ENCODE results near the gene SLC34A3.
A peak's percentile ranks its signal among the peaks of the same experiment; 100 is the strongest.

Gene SLC34A3

DNA sequence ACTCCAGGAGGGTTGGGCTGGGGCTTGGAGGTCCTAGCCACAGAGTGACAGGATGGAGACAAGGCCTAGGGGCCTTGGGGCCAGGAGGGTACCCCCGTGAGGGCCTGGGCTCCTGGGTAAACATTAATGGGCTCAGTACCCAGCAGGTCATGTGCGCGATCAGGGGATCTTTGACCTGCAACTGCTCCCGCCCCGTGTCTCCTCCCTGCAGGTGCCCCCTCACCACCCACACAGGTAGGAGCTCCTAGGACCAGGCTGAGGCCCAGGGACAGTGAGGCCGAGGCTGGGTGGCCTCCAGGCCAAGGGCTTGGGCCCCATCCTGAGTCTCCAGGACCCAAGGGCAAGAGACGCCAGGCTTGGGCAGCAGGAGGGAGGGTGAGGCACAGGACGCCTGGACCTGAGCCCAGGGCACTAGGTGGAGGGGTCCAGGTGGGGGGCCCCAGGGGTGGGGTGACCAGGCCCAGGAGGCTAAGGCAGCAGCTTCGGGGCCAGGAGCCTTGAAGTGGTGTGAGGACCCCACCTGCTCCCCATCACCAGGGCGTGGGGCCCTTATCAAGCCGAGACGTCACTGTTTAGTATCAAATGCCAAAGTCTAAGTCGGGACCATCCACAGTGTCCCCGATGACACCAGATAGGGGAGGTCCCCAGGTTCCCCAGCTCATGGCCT is at the start of gene SLC34A3:
Gene SLC34A3 (plus strand): TSS at position 197 of the 667 bp plus-strand sequence. CDS start 802 bp downstream, outside the sequence.
- no peak for DNase-seq (ENCODE audit: low read depth in 2 of 2)

GRCh38 chr9:137181680-137182079 is 49.0 kb upstream of the SLC34A3 start:
- DNase-seq (ENCODE audit: low read depth in 2 of 2), result no peak

DNA sequence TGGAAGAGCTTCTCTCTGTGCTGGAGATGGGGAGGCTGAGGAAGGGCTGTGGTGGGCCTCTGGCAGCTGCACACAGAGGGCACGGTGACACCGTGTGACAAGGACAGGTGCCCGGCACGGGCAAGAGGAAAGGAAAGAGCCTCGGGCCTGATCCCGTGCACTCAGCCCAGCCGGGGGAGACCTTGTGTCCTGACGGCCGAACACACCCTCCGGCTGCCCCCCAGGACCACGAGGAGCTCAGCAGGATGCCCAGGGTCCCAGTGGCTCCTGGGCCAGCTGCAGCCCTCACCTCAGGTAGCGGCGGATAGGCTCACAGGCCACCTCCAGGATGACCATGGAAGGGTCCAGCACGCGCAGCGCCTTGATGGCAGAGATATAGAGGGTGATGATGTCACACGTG is 47.9 kb upstream of the SLC34A3 start:
- no peak for DNase-seq (ENCODE audit: low read depth in 2 of 2)

DNA sequence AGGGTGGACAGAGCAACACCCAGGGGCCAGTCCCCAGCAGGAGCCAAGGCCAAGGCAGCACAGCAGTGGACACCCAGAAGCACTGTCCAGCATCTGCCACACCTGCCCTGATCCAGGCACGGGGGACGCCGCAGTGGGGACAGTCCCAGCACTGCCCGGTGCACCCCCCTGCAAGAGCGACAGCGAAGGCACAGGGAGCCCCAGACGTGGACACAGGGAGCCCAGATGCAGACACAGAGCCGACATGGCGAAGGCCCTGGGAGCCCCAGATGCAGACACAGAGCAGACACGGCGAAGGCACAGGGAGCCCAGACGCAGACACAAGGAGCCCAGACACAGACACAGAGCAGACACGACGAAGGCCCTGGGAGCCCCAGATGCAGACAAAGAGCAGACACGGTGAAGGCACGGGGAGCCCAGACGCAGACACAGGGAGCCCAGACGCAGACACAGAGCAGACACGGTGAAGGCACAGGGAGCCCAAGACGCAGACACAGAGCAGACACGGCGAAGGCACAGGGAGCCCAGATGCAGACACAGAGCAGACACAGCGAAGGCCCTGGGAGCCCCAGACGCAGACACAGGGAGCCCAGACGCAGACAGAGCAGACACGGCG is 46.6 kb upstream of the SLC34A3 start:
- no peak for DNase-seq (ENCODE audit: low read depth in 2 of 2)

GRCh38 chr9:137184881-137185660 is 45.6 kb upstream of the SLC34A3 start:
- DNase-seq (ENCODE audit: low read depth in 2 of 2), result no peak

DNA sequence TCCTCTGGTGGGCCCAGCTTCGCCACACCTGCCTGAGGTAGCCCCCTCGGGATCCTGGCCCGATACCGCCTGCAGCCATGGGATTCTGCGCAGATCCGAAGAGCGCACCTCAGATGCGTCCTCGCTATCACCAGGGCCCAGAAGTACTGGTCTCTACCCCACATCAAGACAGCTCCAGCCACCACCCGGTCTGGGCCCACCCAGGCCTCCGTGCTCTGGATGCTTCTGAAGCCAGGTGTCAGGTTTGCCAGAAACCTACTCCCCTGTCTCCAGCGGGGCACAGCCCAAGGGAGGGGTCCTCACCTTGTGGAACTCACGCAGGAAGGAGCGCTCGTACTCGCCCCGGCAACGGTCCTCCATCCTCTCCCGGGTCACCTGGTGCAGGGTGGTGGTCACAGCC is 44.8 kb upstream of the SLC34A3 start:
- DNase-seq (ENCODE audit: low read depth in 2 of 2), result no peak

DNA sequence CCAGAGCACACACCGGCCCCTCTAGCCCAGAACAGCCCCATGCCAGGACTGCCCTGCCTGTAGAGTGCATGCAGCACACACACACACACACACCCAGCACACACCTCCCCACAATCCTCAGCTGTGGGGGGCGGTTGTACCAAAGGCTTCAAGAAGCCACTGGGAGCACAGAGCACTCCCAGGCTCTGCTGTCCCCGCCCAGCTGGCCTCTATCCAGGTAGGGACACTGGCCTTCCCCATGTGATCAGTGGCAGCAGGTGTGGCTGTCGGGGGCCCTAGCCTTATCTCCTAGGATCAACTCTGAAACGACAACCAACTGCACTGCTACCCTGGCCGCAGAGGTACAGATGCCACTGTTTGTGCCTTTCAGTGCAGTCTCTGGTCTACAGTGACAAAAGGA is 44.3 kb upstream of the SLC34A3 start:
- no peak for DNase-seq (ENCODE audit: low read depth in 2 of 2)

GRCh38 chr9:137187386-137187785 is 43.3 kb upstream of the SLC34A3 start:
- DNase-seq (ENCODE audit: low read depth in 2 of 2), result no peak

DNA sequence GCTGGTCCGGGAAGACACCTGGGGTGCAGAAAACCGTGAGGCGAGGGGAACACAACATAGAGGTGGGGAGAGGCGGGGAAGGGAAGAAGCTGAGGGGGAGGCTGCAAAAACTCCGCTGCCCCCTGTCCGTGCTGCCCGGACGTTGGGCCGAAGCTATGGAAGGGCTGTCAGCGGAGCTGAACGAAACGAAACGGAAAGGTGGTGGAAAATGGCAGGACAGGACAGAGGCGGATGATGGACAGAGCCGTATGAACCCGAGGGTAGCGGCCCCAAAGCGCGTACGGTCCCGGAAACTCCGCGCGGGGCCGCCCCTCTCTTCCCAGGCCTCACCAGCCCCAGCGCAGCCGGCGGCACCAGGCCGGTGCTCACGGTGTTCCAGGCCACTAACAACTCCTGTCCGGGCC is 42.6 kb upstream of the SLC34A3 start:
- no peak for DNase-seq (ENCODE audit: low read depth in 2 of 2)

DNA sequence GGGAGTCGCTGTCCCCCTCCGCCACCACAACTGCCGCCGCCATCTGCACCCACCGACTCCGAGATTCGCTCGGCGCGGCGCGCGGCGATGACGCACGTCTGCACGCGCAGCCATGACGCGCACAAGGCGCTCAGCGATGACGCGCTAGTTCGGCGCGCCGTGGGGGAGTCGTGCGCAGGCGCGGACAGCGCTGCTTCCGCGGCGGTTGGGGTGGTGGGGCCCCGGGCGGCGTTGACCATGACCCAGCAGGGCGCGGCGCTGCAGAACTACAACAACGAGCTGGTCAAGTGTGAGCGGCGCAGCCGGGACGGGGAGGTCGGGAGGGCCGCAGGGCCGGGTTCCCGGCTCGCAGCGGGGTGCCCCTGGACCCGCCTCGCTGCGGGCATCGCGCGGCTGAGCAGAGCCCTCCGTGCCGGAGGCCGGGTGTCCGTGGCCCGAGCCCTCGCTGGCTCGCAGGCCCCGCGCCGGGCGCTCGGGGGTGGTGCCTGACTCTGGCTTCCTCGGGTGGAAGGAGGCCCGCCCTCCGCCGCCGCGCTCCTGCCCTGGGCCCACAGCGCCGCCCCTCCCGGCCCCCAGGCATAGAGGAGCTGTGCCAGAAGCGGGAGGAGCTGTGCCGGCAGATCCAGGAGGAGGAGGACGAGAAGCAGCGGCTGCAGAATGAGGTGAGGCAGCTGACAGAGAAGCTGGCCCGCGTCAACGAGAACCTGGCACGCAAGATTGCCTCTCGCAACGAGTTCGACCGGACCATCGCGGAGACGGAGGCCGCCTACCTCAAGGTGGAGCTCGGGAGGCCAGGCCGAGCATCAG is 42.0 kb upstream of the SLC34A3 start, which contains the start of the genes ANAPC2 and SSNA1:
Gene ANAPC2 (minus strand): TSS at position 71 of the 807 bp plus-strand sequence. CDS start 28 bp downstream, at position 43.
Gene SSNA1 (plus strand): TSS at position 187 of the 807 bp plus-strand sequence. CDS start 51 bp downstream, at position 238.
- peak; percentile 87 to 93 for DNase-seq (ENCODE audit: low read depth in 2 of 2)

DNA sequence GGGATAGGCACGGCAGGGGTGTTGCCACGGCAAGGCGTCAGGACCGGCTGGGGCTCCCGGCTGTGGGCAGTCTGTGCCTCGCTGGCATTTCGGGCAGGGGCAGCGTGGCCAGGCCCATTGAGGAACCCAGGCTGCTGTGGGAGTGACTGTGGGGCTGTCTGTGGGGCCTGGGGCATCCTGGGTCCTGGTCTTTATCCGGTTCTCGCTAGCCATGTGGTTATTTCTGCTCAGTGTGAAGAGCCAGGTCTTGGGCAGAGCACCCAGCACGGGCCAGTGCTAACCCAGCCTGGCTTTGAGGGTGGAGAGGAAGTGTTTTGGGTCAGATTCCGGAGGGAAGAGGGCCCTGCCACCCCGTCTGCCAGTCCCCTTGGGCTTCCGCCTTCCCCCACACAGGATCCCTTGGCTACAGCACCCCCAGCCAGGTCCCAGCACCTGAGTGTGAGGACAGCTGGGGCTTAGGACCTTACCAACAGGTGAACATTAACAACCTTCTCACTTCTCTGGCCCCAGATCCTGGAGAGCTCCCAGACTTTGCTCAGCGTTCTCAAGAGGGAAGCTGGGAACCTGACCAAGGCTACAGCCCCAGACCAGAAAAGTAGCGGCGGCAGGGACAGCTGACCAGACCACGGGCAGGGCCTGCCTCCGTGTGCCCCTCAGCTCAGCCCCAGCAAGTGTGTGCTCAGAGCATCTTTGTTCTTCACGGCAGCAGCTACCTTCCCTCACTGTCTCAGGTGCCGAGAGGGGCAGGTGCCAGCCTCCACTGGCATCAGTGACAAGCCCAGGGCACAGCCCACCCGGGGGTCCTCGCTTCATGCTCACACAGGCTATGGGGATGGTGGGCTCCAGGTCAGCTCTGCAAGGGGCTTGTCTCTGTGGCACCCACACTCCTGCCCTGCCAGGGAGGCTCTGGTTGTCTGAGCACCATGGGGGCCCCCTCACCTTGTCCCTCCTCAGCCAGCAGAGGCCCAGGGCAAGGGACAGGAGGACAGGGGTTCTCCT is 41.1 kb upstream of the SLC34A3 start:
- DNase-seq (ENCODE audit: low read depth in 2 of 2), result no peak

DNA sequence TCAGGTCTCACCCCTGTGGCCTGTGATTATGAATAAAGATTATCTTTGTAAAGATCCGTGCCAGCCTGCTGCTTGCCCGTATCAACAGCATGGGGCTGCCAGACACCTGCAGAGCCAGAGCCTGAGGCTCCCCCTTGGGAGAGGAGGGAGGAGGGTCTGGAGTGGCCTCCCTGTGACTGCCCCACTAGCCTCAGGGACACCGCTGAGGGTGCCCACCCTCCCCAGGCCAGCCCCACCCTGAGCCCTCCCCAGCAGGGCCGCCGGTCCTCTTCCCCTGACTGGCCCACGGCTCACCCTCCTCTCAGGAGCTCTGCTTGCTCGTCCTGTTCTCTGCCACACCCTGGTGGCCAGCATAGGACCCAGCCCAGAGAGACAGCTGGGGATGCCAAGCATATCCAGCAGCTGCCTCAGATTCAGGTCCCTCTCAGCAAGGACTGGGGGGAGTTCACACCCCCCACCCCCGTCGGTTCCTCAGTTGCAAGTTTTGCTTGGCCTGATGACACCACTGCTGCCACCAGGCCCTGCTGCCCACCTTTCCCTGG is 40.3 kb upstream of the SLC34A3 start:
- DNase-seq (ENCODE audit: low read depth in 2 of 2), result no peak

DNA sequence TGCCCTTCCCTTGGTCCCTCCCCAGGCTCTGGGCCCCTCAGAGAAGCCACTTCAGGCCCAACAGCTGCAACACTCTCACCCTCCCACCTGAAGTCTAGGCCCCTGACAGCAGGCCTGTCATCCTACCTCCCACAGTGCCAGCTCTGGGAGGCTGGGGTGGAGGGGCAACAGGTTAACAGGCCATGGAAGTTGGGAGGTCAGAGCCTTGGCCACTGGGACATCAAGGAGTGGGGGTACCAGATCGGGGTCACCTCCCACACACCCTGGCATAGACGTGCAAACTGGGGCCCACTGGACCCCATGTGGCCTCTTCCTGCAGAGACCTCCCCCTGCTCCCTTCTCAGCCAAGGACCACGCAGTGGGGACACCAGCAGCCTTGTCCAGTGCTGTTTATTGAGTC is 39.5 kb upstream of the SLC34A3 start:
- no peak for DNase-seq (ENCODE audit: low read depth in 2 of 2)

DNA sequence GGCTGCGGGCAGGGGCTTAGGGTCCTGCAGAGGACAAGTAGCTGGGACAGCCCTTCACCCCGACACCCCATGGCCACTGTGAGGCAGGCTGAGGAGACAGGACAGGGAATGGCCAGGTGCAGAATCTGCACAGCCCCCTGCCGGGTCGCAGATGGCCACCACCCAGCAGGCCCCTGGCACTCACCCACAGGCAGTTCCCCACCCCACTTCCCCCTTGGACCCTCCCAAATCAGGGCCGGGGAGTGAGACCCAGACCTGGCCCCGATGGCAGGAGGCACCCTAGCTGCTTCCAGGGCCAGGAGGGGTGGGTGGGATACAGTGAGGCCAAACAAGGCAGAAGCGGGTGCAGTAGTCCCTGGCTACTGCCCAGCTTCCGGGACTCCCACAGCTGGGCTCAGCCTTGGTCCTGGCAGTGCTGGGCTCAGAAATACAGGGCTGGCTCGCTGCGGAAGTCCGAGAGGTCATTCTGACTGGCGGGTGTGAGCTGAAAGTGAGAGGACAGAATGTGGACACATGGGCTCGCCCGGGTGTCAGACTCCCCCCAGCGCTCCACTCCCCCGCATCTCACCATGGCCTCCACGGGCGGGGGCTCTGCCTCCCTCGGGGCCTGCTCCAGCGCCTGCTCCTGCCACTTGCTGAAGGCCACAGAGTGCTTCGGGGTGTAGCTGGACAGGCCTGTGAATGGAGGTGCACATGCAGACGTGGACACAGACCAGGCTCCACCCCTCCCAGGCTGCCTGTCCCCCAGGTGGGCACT is 38.8 kb upstream of the SLC34A3 start:
- DNase-seq (ENCODE audit: low read depth in 2 of 2), result no peak

- DNase-seq (ENCODE audit: low read depth in 2 of 2), result no peak
These were observed 38.3 kb upstream of the SLC34A3 start for GRCh38 chr9:137192448-137192780.

DNA sequence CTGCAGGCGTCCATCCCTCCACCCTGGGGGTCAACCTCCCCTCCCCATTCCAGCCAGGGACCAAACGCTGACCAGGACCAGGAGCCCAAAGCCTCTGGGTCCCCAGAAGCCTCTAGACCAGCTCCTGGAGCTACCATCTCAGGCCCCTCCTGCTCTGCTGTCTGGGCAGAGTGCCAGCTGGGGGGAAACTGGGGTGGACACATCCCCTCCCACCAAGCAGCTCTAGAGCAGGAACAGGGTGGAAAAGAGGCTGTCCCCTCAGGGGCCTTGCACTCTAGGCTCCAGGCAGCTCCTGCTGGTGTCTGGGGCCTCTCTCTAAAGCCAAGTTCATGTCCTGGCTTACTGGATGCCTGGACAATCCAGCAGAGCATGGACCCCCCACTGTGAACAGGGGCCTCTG is 37.8 kb upstream of the SLC34A3 start:
- DNase-seq (ENCODE audit: low read depth in 2 of 2), result no peak

DNA sequence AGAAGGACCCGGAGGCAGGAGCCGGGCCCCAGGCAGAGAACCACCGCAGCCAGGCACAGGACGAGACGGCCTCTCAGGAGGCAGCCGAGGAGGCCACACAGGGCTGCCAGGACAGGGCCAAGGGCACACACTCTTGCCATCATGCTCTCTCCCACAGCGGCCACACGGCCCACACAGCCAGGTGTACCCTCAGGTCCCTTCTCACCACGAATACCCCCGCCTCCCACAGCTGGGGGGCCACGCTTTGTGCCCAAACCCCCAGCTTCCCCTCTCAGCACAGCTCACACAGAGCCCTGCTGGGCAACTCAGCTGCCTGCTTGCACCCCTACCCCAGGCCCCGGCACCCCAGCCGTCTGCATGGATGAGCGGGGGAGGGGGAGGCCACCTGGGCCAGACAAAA is 36.9 kb upstream of the SLC34A3 start:
- DNase-seq (ENCODE audit: low read depth in 2 of 2), result no peak

- no peak for DNase-seq (ENCODE audit: low read depth in 2 of 2)
These were observed 36.3 kb upstream of the SLC34A3 start for GRCh38 chr9:137194388-137194787.

DNA sequence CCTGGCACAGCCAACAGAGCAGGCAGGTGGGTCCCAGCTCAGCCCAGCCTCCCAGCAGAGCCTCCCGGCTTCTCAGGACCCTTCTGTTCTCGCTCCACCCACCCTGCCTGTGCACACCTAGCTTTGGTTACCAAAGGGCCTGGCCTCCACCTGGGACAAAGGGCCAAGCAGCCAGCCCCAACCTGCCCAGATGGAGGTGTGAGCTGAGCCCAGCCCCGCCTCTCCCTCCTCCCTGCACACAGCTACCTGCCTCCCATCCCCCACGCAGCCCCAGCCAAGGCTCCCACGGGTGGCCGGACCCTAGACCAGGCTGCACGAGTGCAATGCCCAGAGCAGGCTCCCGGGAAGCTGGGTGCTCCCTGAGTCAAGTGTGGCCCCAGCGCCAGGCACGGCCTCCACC is 35.8 kb upstream of the SLC34A3 start:
- DNase-seq (ENCODE audit: low read depth in 2 of 2), result no peak

Data from stimulated activated CD4-positive, alpha-beta T cell treated with anti-CD3 and anti-CD28 coated beads, Interleukin-1b, Interleukin-23, amount 100 ng/mL, for 4 hours (primary cell).